H1 (cell line): ENCODE results near the gene FHIP2A. TPM values are rescaled to one million over a fixed set of nuclear protein-coding genes. Genes with fewer than 3 reads are reported as not detected.

Experiments
- CHD2 ChIP-seq: IDR thresholded peaks from 2 replicates; pipeline ENCODE4 v1.6.1; 2012; ENCODE audit warnings: low read length, improper control_type of control experiment
- EGR1 ChIP-seq: IDR thresholded peaks from 2 replicates; pipeline ENCODE4 v1.6.1; 2011; ENCODE audit warnings: low read depth, low read length, borderline replicate concordance
- HDAC2 ChIP-seq, 2 experiments: fragments of 300-600 bp in 1 of 2; sonication (generic) in 1 of 2; IDR thresholded peaks; 2 replicates each; pipeline ENCODE4 v1.6.1; 2011 to 2012; ENCODE audit warnings: low read depth in 2 of 2, low read length in 2 of 2, mild to moderate bottlenecking in 2 of 2, moderate library complexity in 2 of 2, borderline replicate concordance in 1 of 2, inconsistent platforms in 1 of 2
- JUN ChIP-seq: IDR thresholded peaks from 2 replicates; pipeline ENCODE4 v1.6.1; 2011; ENCODE audit warnings: low read depth, mild to moderate bottlenecking, improper control_type of control experiment, low read length
- SAP30 ChIP-seq: fragments of 300-600 bp; sonication (generic); IDR thresholded peaks from 2 replicates; pipeline ENCODE4 v1.7.1; 2012; ENCODE audit warnings: low read length, moderate library complexity, mild to moderate bottlenecking, inconsistent platforms; ENCODE audit not compliant: insufficient read depth, insufficient replicate concordance
- SIRT6 ChIP-seq: IDR thresholded peaks from one replicate; pipeline ENCODE4 v1.7.1; 2012; ENCODE audit warnings: low read length, inconsistent platforms
- ZNF274 ChIP-seq: IDR thresholded peaks from 2 replicates; pipeline ENCODE4 v1.7.0; 2012; ENCODE audit warnings: low read length, borderline replicate concordance; ENCODE audit errors: extremely low read depth
- polyA plus RNA-seq, 7 experiments: library from polyadenylated mRNA; depleted of rRNA in 3 of 7; stranded (reverse) in 5 of 7; unstranded in 2 of 7; fragments of >200 nt in 5 of 7; fragments of 200-250 nt in 2 of 7; gene quantifications; 1 replicate in 5 of 7; 2 replicates in 1 of 7; 4 replicates in 1 of 7; pipeline versions ENCODE4 v1.2.1 to v1.2.3, GENCODE V29; 2011 to 2013; ENCODE audit warnings: missing spikeins in 2 of 7, mixed read lengths in 2 of 7
- total RNA-seq: library from RNA; stranded (reverse); fragmentation: NEBNext Ultra II Directional; extraction: Animal tissue kit (Norgen Biotek cat#: 25700); gene quantifications from 2 replicates; pipeline ENCODE4 v1.2.1, GENCODE V29; 2021
- TF ChIP-seq, protein P1 (sequence below), 3 experiments: IDR thresholded peaks; 1 replicate in 2 of 3; 2 replicates in 1 of 3; pipeline versions ENCODE4 v1.5.1 to v1.6.1; 2011; ENCODE audit warnings: low read length in 3 of 3, mild to moderate bottlenecking in 3 of 3, inconsistent platforms in 2 of 3, low read depth in 1 of 3, moderate library complexity in 1 of 3; ENCODE audit not compliant: insufficient read depth in 1 of 3; ENCODE audit errors: control extremely low read depth in 1 of 3

The FHIP2A gene
- total and polyA plus RNA-seq, 2 of the 8 experiments (the other 6 are each of a cell fraction or from before 2014, with no cell fraction given) = 4.5 to 15.0 TPM

DNA sequence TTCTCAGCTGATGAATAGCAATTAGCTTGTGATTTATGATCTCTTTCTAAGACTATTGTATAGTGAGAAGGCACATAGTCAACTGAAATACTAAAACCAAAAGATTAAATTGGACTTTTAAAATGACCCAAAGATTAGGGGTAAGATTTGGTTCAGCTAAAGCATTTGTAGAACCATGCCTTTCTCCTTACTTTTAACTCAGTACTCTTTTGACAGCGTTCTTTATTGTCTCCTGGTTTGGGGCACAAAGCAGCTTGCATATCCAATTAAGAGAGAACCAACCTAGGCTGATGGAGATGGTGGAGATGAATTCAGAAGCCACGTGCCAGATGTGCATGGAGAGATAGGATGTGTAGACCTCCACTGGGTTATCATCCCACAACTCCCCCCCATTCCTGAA lies 45.8 kb downstream of the FHIP2A start (continued):
- TF ChIP-seq, protein P1, sequence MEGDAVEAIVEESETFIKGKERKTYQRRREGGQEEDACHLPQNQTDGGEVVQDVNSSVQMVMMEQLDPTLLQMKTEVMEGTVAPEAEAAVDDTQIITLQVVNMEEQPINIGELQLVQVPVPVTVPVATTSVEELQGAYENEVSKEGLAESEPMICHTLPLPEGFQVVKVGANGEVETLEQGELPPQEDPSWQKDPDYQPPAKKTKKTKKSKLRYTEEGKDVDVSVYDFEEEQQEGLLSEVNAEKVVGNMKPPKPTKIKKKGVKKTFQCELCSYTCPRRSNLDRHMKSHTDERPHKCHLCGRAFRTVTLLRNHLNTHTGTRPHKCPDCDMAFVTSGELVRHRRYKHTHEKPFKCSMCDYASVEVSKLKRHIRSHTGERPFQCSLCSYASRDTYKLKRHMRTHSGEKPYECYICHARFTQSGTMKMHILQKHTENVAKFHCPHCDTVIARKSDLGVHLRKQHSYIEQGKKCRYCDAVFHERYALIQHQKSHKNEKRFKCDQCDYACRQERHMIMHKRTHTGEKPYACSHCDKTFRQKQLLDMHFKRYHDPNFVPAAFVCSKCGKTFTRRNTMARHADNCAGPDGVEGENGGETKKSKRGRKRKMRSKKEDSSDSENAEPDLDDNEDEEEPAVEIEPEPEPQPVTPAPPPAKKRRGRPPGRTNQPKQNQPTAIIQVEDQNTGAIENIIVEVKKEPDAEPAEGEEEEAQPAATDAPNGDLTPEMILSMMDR (IDR thresholded peaks at IDR 0.05; ENCODE audit: control extremely low read depth in 1 of 3, insufficient read depth in 1 of 3, low read depth in 1 of 3, low read length in 3 of 3) = no peak
- TF ChIP-seq JUN (no peak), SIRT6 (no peak), HDAC2 (IDR thresholded peaks at IDR 0.05; ENCODE audit: borderline replicate concordance in 1 of 2, low read depth in 2 of 2, low read length in 2 of 2) (no peak), ZNF274 (no peak), EGR1 (no peak), CHD2 (no peak), SAP30 (no peak)
